Nephron progenitor cell (in vitro differentiated cells): ENCODE results near the gene ARFIP2.

Experiments used
- DNase-seq: peaks from one replicate; pipeline ENCODE4 v3.0.0; 2021
- H3K27ac Mint-ChIP-seq: 2 replicates; pipeline ENCODE4 v1.8.0; 2021; ENCODE audit warnings: mild to moderate bottlenecking, moderate library complexity, mixed read lengths
- H3K27me3 Mint-ChIP-seq: 2 replicates; pipeline ENCODE4 v1.8.0; 2021; ENCODE audit warnings: mild to moderate bottlenecking, low read depth, mixed read lengths; ENCODE audit not compliant: poor library complexity
- H3K36me3 Mint-ChIP-seq: 2 replicates; pipeline ENCODE4 v1.8.0; 2021; ENCODE audit warnings: low read depth, mixed read lengths
- H3K4me1 Mint-ChIP-seq: 2 replicates; pipeline ENCODE4 v1.8.0; 2021; ENCODE audit warnings: mixed read lengths
- H3K4me3 Mint-ChIP-seq: 2 replicates; pipeline ENCODE4 v1.8.0; 2021; ENCODE audit warnings: mild to moderate bottlenecking, moderate library complexity, mixed read lengths
- H3K9me3 Mint-ChIP-seq: 2 replicates; pipeline ENCODE4 v1.8.0; 2021; ENCODE audit warnings: mild to moderate bottlenecking, moderate library complexity, mixed read lengths
- TF ChIP-seq, protein P1 (sequence below): fragments of 200-600 bp; sonication (generic); IDR thresholded peaks from 2 replicates; pipeline ENCODE4 v1.5.0; 2021; ENCODE audit warnings: antibody characterized with exemption

The ARFIP2 gene

DNA sequence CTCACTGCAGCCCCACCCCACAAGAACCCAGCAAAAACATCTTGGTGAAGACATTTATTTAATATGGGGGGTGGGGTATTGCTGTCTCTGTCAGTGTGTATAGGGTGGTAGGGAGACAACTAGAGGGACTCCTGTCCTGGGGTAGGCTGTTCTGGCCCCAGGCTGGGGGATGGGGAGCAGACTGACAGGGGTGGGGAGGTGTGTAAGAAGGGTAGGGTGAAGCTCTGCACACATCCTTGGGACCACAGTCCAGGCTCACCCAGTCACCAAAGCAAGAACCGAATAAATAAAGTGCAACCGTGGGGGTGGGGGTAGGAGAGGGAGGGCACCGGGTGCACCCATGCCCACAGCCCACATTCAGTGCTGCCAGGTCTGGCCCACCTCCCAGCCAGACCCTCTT, 32.6 kb downstream of the ARFIP2 start:
- no peaks in the 10 kb centered on the region for H3K9me3 Mint-ChIP-seq

DNA sequence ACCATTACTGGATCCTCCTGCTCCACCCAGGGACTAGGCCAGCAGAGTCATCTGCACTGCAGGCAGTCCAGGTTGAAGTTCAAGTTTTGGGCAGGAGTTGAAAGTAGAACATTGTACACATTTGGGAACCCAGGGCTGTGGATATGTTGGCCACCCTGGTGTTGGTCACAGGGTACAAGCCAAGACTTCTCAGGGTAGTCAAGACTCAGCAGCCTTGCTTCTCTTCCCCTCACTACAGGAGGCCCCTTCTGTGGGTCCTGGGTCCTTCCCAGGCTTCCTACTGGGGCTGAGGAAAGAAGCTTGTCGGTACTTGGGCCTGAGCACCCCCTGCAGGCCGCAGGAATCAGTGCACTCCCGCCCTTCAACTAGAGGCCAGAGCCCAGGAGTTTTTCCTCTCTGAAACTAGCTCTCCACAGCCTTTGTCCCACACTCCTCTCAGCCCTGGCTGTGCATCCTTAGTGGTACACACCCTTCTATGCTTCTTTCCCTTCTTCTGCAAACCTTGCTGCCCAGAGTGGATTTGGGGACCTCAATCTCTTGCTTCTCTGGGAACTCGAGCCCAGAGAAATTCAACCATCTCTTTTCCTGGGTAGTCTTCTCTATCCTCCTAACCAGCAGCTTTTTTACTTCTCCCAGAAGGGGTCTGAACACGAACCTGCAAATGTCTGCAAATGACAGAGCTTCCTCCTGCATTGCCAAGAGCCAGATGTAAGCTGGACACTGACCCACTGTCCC, 37.7 kb downstream of the ARFIP2 start:
- Mint-ChIP-seq H3K9me3 (no peaks in the 10 kb centered on the region), H3K27ac (no peak overlapping the region), H3K27me3 (peaks cover 5% of the 10 kb centered on the region), H3K4me1 (no peaks in the 10 kb centered on the region), H3K36me3 (no peaks in the 10 kb centered on the region), H3K4me3 (no peak overlapping the region)
- peak; percentile 56 for DNase-seq
- TF ChIP-seq, protein P1, sequence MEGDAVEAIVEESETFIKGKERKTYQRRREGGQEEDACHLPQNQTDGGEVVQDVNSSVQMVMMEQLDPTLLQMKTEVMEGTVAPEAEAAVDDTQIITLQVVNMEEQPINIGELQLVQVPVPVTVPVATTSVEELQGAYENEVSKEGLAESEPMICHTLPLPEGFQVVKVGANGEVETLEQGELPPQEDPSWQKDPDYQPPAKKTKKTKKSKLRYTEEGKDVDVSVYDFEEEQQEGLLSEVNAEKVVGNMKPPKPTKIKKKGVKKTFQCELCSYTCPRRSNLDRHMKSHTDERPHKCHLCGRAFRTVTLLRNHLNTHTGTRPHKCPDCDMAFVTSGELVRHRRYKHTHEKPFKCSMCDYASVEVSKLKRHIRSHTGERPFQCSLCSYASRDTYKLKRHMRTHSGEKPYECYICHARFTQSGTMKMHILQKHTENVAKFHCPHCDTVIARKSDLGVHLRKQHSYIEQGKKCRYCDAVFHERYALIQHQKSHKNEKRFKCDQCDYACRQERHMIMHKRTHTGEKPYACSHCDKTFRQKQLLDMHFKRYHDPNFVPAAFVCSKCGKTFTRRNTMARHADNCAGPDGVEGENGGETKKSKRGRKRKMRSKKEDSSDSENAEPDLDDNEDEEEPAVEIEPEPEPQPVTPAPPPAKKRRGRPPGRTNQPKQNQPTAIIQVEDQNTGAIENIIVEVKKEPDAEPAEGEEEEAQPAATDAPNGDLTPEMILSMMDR, result peak; percentile 81

More for the DNA sequence above, 32.6 kb downstream of the ARFIP2 start:
- peaks cover under 1% of the 10 kb centered on the region for H3K4me1 Mint-ChIP-seq
- H3K27ac Mint-ChIP-seq, result no peak overlapping the region
- DNase-seq, result no peak
- TF ChIP-seq, protein P1, result no peak
- H3K27me3 Mint-ChIP-seq, result peaks cover 5% of the 10 kb centered on the region
- no peak overlapping the region for H3K4me3 Mint-ChIP-seq
- H3K36me3 Mint-ChIP-seq, result no peaks in the 10 kb centered on the region

DNA sequence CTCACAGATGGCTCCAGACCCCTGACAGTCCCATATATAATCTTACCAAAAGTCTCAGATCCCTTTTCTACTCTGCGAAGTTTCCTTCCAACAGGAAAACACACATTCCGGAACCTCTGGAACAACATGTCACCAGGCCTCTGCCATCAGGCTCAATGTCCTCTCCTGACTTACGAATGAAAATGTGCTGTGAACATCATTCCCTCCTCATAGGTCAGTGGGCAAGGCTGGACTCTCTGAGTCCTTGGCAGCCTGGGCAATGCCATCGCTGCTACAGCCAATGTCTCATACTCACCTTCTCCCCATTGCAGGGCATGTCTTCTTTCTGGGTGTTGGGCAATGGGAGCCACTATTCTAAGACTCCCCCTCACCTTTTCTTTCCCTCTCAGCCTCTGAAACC, 38.7 kb downstream of the ARFIP2 start:
- Mint-ChIP-seq H3K4me1 (no peaks in the 10 kb centered on the region), H3K36me3 (no peaks in the 10 kb centered on the region), H3K27ac (no peak overlapping the region), H3K9me3 (no peaks in the 10 kb centered on the region), H3K27me3 (peaks cover 5% of the 10 kb centered on the region), H3K4me3 (no peak overlapping the region)
- DNase-seq, result no peak
- TF ChIP-seq, protein P1, result no peak

DNA sequence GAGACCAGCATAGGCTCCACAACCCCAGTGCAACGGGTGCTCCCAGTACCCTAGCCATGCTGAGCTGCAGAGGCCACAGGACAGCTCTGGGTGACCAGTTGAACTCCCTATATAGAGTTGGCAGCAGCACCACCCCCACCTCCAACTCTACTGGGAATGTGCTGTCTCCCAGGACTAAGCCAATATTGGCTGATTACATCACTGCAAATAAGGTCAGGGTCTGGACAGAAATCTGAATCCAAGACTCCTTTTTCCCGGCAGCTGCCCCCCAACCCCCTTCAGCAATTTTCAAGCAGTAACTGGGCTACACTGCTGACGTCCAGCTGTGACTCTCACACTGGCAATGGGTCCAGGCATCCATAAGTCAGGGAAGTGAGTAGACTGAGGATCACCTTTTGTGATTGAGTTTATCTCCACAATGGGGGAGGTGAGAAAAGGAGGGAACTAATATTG, 40.2 kb downstream of the ARFIP2 start, which contains the start of gene HPX:
HPX (minus strand) TSS at position 82 of the 453 bp plus-strand sequence; CDS start at position 58, 24 bp downstream.
- H3K9me3 Mint-ChIP-seq, result no peaks in the 10 kb centered on the region
- no peaks in the 10 kb centered on the region for H3K36me3 Mint-ChIP-seq
- TF ChIP-seq, protein P1, result no peak
- peaks cover 5% of the 10 kb centered on the region for H3K27me3 Mint-ChIP-seq
- H3K4me1 Mint-ChIP-seq, result no peaks in the 10 kb centered on the region
- H3K4me3 Mint-ChIP-seq, result no peak within 1 kb of the TSS
- no peak within 1 kb of the TSS for H3K27ac Mint-ChIP-seq
- no peak for DNase-seq

DNA sequence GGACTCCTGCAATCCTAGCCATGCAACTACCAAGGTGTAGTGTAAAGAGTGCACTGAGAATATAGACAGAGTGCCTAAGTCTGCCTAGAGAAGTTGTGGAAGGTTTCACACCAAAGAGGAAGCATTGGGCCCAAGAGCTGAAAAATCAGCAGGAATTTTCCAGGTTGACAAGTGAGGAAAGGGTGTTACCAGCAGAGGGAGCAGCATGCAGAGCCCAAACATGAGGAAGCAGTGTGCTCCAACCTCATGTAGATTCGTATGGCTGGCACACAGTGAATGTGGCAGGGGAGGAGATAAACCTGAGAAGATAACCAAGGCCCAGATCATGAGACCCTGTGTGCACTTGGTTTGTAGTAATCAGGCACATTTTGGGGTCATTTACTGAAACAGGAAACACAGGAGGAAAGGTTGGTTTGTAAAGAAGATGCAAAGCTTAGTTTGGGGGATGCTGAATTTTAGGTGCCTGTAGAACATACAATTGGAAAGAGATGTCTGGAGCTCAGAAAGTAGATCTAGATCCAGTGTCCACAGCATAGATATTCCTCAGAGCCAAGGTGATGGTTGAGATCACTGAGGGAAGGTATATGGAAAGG, 42.1 kb downstream of the ARFIP2 start:
- H3K9me3 Mint-ChIP-seq, result no peaks in the 10 kb centered on the region
- peak; percentile 51 for DNase-seq
- TF ChIP-seq, protein P1, result peak; percentile 56

More for the DNA sequence above, 42.1 kb downstream of the ARFIP2 start:
- Mint-ChIP-seq H3K27ac (no peak overlapping the region), H3K4me1 (no peaks in the 10 kb centered on the region), H3K36me3 (no peaks in the 10 kb centered on the region), H3K4me3 (no peak overlapping the region), H3K27me3 (peaks cover under 1% of the 10 kb centered on the region)
